ELR (cell line): ENCODE measurements around the gene DCAF4L1.

Experiments
- DNase-seq: peaks from one replicate; pipeline ENCODE4 v3.0.0-alpha.2; 2015; ENCODE audit warnings: low read depth

DCAF4L1 gene

DNA sequence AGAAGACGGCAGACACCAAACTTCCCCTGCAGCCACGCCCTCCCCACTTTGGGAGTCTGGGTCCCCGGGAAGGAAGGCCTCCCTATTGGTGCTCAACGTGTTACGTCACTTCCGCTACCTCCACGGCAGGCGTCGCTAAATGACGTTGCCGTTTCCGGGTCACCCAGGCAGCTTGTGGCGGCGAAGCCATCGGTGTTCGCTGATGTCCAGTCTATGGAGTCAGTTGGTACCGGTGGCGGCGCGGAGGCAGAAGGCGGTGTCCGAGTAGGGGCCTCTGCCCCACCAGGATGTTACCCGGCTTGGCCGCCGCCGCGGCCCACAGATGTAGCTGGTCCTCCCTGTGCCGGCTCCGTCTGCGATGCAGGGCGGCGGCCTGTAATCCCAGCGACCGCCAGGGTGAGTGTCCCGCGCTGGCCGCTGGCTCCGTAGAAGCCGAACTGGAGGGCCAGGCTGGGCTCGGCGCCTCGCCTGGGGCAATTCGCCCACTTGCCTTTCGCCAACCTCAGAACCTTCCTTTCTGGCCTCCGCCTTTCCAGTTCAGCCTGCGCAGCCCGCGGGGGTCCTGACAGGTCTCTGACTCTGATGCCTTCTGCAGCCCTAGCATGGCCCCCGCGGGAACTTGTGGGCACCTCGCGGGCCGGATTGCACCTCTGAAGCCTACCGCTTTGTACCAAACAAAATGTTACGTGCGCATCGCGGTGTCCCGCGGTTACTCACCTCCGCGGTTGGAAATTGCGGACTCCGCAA lies 9.0 kb downstream of the DCAF4L1 start, which contains the start of gene SLC30A9:
TSS of gene SLC30A9 (plus strand) at position 166 of the 747 bp plus-strand sequence. CDS start at position 288, 122 bp downstream.
- peak; percentile 93 for DNase-seq

DNA sequence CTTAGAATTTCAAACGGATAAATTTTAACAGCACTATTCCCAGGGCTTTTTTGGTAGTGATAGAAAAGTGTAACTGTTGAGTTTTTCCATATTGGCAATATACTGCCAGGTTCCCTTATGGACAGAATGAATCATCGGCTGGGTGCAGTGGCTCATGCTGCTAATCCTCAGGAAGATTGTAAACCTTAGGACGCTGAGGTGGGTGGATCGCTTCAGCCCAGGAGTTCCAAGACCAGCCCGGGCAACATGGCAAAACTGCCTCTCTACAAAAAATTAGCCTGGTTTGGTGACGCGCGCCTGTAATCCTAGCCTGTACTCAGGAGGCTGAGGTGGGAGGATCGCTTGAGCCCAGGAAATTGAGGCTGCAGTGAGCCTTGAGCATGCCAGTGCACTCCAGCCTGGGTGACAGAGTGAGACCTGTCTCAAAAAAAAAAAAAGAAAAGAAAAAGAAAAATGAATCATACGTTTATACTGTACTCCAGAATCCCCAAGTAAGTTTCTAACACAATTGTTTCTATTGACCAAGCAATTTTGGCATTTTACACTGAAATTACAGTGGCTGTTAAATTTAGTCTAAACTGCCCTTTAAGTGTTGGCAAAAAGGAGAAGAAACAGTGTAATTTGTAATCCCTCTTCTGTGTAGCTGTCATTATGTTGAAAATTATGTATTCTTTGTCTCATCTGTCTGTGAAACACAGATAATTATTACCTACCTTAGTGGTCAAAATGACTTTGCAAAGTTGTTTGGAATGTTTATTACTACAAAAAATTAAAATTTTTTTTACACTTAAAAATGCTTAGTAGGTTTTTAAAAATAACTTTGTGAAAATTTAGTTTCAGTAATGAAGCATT lies 10.6 kb downstream of the DCAF4L1 start:
- peak; percentile 56 for DNase-seq

DNA sequence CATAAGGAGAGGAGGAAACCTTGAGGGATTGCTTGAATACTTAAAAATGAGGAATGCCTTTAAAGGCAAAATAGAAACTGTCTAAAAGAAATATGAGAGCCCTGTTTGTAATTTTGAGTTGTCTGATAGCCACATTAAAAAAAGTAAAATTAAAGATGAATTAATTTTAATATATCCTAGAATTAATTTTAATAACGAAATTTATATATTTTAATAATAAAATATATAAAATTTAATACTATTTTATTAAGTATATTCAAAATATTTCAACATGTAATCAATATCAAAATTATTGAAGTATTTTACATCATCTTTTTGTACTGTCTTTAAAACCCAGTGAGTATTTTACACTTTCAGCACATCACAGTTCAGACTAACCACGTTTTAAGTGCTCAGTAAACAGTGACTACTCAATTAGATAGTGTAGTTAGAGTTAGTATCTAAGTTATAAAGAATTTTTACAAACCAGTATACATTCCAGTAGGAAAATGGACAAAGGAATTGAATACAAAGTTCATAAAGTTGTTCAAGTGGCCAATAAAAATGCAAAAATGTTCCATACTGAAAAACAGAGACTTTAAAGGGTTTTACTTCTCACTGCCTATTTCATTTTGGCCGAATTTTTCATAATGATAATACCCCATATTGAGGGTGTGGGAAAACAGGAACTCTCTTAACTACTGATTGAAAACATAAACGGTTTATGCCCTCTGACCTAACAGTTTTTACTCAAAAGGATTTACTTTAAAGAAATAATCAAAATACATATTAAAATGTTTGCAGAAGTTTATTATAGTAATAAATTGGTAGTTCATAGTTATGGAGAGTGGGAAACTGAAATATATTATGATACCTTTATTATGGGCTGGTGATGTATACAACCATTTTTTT lies 11.7 kb downstream of the DCAF4L1 start:
- DNase-seq, result no peak

DNA sequence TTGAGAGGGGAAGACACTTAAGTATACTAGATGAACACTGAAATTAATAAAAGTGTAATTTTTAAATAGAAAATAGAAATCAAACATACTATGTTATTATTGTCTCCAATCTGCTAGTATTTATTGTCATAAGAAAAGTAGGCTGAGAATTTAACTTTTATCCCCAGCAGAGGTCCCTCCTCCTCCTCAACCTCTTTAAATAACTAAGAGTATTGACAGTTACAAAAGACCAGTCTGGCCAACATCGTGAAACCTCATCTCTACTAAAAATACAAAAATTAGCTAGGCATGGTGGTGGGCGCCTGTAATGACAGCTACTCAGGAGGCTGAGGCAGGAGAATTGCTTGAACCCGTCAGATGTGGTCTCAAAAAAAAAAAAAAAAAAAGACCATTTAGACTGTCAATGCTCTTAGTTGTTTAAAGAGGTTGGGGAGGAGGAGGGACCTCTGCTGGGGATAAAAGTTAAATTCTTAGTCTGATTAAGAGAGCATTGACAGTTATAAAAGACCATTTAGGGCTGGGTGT lies 13.0 kb downstream of the DCAF4L1 start:
- DNase-seq, result peak; percentile 12

DNA sequence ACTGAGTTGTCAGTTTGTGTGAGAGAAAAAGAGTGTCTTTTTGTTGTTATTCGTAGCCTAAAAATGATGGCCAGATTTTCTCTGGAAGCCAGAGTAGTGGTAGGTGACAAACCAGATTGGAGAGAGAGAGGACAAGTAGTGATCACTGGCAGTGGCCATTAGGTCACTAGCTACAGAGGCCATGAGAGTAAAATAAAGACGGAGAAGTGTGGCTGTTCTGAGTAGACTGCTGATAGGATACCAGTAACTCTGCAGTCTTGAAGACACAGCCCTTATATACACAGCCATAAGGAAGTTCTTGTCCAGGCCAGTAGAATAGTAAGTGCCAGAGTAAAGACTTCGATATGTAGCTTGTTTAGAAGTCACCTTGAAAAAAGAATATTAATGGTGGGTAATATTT lies 16.5 kb downstream of the DCAF4L1 start:
- no peak for DNase-seq

DNA sequence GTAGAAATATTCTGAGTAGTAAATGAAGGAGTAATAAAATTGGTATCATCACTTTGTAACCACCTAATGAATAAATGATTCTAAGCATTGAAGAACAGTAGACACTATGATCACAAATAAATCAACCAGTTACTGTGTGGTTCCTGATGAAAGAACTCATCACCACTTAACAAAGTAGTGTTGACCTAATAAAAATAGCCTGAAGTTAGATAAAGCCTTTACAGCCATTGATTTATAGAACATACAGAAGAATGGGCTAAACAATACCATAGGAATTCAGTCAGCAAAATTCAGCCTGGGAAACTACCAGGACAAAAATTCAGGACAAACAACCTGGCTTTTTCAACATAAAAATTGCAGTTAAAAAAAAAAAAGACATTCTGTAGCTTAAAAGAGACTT lies 17.8 kb downstream of the DCAF4L1 start:
- no peak for DNase-seq

DNA sequence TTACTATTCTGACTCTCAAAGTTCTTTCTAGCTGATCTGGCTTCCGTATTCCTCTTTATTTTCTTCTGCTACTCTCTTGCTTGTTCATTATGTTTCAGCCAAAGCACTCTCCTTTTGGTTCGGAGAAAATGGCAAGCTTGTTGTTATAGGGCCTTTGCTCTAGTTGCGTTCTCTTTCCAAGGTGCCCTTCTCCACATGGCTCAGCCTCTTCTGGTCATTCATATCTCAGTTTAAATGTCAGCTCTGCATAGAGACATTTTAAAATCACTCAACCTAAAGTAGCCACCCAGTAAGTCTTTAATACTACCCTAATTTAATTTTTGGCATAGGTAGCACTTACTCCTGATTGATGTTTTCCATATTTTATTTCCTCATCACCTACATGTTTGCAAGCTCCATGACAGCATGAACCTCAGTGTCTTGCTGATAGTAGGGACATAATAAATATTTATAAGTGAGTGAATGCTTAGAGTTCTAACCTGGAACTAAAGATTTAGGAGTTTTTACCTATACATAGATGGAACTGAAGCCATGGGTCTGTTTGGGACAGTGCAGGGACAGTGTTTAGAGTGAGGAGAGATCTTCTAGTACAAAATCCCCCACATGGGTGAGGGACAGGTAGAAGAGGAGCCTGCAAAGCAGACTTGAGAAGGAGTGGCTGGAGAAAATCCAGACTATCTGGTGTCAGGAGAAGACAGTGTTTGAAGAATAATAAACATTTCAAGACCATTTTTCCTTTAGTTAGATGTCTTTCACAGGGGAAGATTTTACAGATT lies 26.6 kb downstream of the DCAF4L1 start:
- no peak for DNase-seq

DNA sequence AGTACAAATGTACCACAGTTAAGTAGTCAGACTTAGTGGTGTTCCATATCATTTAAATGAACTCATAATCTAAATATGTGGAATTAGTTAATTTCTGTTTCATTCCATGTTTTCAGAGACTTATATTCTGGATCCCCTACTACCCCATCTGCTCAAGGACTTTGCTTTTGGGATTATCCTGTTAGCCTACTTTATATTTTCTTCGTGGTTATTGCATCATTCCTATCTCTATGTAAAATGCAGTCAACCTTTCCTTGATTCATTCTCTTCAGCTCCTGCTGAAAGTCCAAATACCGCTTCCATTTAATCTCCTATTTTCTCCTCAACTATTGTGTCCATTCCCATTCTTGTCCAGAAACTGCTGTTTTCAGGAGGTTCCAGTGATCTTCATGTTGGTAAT lies 33.9 kb downstream of the DCAF4L1 start:
- no peak for DNase-seq

DNA sequence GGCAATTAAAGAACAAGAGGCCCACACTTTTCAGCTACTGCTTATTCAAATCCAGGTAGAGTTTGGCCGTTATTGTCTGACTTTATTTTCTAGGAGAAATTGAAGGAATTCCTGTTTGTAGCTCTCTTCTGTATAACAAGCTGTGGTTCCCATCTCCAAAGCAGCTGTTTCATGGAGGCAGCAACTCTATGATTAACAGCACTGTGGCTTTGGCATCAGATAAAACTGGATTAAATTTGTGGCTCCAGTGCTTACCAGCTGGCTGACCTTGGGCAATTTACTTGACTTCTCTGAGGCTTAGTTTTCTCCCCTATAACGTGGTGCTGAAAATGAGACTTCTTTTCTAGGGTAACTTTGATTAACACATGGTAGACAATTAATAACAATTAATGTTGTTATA lies 36.9 kb downstream of the DCAF4L1 start:
- no peak for DNase-seq
